Activated T-cell treated with anti-CD3 and anti-CD28 coated beads, Interleukin-2, amount 50 U/mL, for 4 hours (primary cell): ENCODE data around the gene FBRSL1. TPM values are rescaled to one million over a fixed set of nuclear protein-coding genes. Genes with fewer than 3 reads are reported as not detected.

Experiments
- ATAC-seq, 2 donors: fragments of 200-7000 bp; cut with Tn5 transposase; one replicate each; pipeline ENCODE4 v1.10.0; 2021
- DNase-seq: peaks from one replicate; pipeline ENCODE4 v3.0.0-alpha.2; 2020
- H3K27me3 Mint-ChIP-seq: one replicate; pipeline ENCODE4 v1.8.0; 2021; ENCODE audit warnings: low read depth, mixed read lengths
- H3K36me3 Mint-ChIP-seq: one replicate; pipeline ENCODE4 v1.8.0; 2022; ENCODE audit warnings: mixed read lengths; ENCODE audit not compliant: insufficient read depth
- H3K4me1 Mint-ChIP-seq: one replicate; pipeline ENCODE4 v1.8.0; 2021; ENCODE audit warnings: low read depth, mixed read lengths
- H3K4me3 Mint-ChIP-seq: one replicate; pipeline ENCODE4 v1.8.0; 2021; ENCODE audit warnings: mild to moderate bottlenecking, moderate library complexity, mixed read lengths
- H3K9me3 Mint-ChIP-seq: one replicate; pipeline ENCODE4 v1.8.0; 2021; ENCODE audit warnings: mixed read lengths
- total RNA-seq, 3 donors: library from RNA; stranded (reverse); gene quantifications; one replicate each; pipeline ENCODE4 v1.2.1, GENCODE V29; 2021

The FBRSL1 gene
- total RNA-seq, 3 donors from 2014 or later: 95.8 to 112 (median 104) TPM

DNA sequence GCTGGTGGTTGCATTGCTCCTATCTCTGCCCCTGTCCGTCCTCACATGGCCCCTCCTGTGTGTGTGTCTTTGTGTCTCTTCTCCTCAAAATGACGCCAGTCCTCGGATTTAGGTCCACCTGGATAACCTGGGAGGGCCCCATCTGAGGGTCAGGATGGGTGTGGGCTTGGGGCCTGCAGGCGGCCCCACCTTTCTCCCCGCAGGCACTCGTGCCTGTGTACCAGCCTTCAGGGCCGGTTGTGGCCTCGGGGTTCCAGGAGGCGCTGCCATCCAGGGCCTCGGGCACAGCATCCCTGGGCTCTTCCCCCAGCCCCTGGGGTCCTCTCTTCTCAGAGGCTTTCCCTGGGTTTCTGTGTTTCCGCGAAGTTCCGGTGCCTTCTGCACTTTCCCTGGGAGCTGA, 65.7 kb downstream of the FBRSL1 start:
- ATAC-seq (no peak), DNase-seq (no peak)
- Mint-ChIP-seq H3K9me3 (no peaks in the 10 kb centered on the region), H3K4me1 (peaks cover 11% of the 10 kb centered on the region), H3K27me3 (peaks cover 8% of the 10 kb centered on the region), H3K4me3 (no peak overlapping the region), H3K36me3 (peaks cover 6% of the 10 kb centered on the region)

DNA sequence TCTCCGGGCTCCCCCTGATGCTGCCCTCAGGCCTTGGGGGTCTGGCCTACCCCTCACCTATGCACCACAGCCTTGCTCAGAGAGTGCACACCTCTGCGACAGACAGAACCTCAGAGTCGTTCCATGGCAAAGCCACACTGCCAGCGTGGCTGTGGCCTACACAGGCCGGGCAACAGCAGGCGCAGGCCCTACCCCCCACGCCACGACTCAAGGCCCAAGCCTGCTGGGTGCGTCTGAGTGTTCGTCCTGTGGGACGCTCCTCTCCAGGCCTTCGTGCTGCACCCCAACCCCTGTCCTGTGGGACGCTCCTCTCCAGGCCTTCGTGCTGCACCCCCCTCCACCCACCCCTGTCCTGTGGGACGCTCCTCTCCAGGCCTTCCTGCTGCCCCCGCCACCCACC, 66.3 kb downstream of the FBRSL1 start:
- H3K36me3 Mint-ChIP-seq: peaks cover 6% of the 10 kb centered on the region
- DNase-seq (no peak), ATAC-seq (no peak)
- H3K4me3 Mint-ChIP-seq: no peak overlapping the region
- H3K4me1 Mint-ChIP-seq: peaks cover 11% of the 10 kb centered on the region
- peaks cover 8% of the 10 kb centered on the region for H3K27me3 Mint-ChIP-seq
- no peaks in the 10 kb centered on the region for H3K9me3 Mint-ChIP-seq

DNA sequence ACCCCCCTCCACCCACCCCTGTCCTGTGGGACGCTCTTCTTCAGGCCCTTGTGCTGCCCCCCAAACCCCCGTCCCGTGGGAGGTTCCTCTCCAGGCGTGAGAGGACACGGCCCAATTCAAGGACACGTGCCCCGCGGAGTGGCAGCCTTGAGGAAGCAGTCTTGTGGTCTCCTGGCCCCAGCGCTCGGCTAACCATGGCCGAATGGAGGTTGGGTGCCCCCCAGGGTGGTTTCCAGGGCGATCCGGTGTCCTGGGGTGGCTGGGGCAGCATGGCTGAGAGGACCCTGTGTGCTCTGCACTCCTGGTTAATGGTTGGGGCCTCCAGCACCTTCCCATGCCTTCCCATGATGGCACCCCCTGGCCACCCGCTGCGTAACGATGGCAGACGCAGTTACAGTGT, 66.8 kb downstream of the FBRSL1 start:
- DNase-seq (no peak), ATAC-seq (no peak)
- Mint-ChIP-seq H3K4me1 (peaks cover 11% of the 10 kb centered on the region), H3K4me3 (no peak overlapping the region), H3K9me3 (no peaks in the 10 kb centered on the region), H3K36me3 (peaks cover 6% of the 10 kb centered on the region), H3K27me3 (peaks cover 8% of the 10 kb centered on the region)

DNA sequence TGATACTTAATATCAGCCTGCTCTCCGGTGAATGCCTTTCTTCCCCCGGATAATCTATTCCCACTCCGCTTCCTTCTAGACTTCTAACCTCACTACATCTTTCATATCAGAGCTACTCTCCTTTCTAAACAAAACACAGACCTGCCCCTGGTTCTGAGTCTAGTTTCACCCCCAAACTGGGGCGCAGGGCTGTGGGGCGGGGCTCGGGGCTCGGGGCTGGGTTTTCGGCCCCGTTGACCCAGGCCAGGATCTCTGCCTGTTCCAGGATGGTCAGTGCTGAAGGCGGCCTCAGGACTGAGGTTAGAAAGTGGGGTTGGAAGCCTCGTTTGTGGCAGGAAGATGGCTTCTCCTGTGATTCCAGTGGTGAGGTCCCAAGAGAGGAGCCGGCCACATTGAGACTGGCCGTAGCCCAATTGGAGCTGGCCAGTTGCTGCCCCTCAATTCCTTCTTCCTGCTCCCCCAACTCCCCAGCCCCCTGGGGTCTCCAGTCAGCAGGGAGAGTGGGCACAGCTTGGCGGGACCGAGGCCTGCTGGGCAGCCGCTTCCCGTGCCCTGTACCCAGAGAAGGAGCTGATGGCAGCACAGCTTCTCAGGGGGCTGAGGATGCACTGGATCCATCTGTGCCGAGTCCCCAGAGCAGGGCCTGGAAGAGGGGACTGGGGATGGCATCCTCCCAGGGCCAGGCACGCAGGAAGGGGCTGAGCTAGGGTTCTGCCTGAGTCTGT, 67.5 kb downstream of the FBRSL1 start:
- H3K9me3 Mint-ChIP-seq: no peaks in the 10 kb centered on the region
- H3K4me1 Mint-ChIP-seq: peaks cover 11% of the 10 kb centered on the region
- DNase-seq: no peak
- peaks cover 8% of the 10 kb centered on the region for H3K27me3 Mint-ChIP-seq
- no peak for ATAC-seq
- H3K4me3 Mint-ChIP-seq: no peak overlapping the region
- peaks cover 4% of the 10 kb centered on the region for H3K36me3 Mint-ChIP-seq

DNA sequence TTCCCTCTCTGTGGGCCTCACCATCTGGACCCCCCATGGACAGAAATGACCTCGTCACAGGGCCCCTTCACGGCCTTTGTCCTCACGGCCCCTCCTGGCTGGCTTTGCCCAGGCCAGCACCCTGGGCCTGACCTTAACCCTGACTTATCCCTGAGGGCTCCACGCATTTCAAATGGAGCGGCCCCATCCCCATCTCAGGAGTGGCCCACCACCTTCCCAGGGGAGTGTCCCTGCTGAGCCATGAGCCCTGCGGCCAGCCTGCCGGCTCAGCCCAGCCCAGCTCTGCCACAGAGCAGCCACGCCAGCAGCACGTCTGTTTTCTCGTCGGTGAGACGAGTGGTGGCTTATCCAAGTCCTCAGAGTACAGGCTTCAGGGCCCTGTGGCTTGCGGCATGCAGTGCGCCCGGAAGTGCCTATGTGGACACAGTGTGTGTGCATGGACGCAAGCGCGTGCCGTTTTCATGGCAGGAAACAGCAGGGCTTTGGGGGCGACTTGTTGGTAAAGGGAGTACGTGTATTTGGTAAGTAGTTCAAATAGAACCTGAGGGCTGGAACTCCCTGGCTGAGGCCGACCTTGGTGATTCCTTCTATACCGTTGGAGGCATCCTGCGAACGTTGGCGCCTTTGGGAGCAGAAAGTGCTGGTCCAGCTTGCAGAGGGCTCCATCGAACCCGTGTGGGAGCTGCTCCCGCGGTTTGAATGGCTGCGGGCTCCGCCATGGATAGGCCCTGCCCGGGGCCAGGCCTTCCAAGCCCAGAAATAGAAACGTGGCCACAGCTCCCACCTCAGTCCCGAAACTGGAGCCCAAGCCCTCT, 68.3 kb downstream of the FBRSL1 start:
- Mint-ChIP-seq H3K9me3 (no peaks in the 10 kb centered on the region), H3K4me3 (peak overlapping the region; percentile 43), H3K4me1 (peaks cover 11% of the 10 kb centered on the region), H3K36me3 (peaks cover 4% of the 10 kb centered on the region), H3K27me3 (peaks cover 8% of the 10 kb centered on the region)
- ATAC-seq (no peak), DNase-seq (no peak)

DNA sequence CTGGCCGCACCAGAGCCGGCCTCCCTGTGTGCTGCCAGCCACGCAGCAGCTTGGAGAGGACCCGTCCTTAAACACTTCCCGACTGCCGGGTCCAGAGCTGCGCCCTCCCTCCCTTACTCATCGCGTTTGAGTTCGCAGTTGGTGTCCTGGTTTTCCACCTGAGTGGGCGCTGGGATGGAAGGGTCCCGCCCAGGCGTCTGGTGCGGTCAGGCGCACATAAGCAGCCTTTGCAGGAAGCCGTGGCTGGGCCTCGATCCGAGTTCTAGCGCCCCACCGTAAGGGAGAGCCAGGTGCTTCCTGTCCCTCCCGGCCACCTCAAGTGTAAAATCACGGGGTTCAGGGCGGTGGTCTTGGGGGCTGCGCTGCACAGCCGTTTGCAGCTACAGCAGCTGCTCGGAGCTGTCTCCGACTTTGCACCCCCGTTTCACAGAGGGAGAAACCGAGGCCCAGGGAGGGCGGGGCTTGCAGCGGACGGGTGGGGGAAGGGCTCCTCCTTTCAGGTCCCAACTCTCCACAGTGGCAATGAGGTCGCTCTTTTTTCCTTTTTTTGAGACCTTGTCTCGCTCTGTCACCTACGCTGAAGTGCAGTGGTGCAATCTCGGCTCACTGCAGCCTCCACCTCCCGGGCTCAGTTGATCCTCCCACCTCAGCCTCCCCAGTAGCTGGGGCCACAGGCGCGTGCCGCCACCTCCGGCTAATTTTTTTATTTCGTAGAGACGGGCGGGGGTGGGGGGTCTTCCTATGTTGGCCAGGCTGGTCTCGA, 69.1 kb downstream of the FBRSL1 start:
- DNase-seq (no peak), ATAC-seq (no peak)
- H3K4me1 Mint-ChIP-seq: peaks cover 11% of the 10 kb centered on the region
- H3K36me3 Mint-ChIP-seq: peaks cover 6% of the 10 kb centered on the region
- H3K9me3 Mint-ChIP-seq: no peaks in the 10 kb centered on the region
- peak overlapping the region; percentile 68 for H3K4me3 Mint-ChIP-seq
- H3K27me3 Mint-ChIP-seq: peaks cover 8% of the 10 kb centered on the region

DNA sequence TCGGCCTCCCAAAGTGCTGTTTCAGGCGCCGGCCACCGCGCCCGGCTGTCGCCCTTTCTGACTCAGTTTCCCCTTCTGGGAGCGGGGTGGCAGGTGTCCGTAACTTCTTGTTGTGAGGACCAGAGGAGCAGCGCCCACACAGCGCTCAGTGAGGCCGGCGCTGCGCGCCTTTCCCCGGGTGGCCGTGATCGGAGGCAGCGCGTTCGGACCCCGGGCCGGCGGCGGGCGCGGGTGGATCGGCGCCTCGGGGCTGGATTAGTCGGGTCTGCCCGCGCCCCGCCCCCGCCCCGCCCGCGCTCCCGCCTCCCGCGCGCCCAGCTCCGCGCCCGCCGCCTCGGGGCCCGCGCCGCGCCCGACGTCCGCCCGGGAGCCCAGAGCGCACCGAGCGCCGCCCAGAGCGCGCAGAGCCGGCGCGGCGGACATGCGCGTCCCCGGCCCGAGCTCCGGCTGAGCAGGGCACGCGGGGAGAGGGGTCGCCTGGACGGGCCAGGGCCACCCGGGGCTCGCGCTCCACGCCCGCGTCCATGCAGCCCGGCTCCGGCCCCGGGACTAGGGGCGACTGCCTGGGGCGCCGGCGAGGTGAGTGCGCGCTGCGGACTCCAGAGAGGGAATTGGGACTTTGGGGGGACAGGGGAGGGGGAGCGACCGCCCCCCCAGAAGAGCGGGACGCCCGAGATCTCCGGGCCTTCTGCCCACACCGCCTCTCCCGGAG, 69.9 kb downstream of the FBRSL1 start:
- Mint-ChIP-seq H3K36me3 (peaks cover 5% of the 10 kb centered on the region), H3K9me3 (no peaks in the 10 kb centered on the region), H3K27me3 (peaks cover 8% of the 10 kb centered on the region), H3K4me3 (peak overlapping the region; percentile 68), H3K4me1 (peaks cover 11% of the 10 kb centered on the region)
- DNase-seq (peak; percentile 11), ATAC-seq (peak; percentile 65)

DNA sequence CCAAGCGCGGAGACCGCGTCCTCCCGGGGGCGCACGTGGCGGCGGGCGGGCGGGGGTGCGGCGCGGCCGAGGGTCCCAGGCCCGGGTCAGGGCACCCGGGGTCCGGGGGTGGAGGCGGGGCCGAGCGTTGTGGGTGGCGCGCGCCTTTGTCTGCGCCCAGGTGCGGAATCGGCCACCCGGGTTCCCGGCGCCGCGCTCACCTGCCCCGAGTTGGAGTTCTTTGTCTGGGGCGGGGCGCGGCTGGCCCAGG, 70.3 kb downstream of the FBRSL1 start:
- Mint-ChIP-seq H3K36me3 (peaks cover 3% of the 10 kb centered on the region), H3K27me3 (peaks cover 8% of the 10 kb centered on the region), H3K4me3 (peak overlapping the region; percentile 81), H3K4me1 (peaks cover 11% of the 10 kb centered on the region), H3K9me3 (no peaks in the 10 kb centered on the region)
- ATAC-seq (peak; percentile 41 to 57), DNase-seq (no peak)

DNA sequence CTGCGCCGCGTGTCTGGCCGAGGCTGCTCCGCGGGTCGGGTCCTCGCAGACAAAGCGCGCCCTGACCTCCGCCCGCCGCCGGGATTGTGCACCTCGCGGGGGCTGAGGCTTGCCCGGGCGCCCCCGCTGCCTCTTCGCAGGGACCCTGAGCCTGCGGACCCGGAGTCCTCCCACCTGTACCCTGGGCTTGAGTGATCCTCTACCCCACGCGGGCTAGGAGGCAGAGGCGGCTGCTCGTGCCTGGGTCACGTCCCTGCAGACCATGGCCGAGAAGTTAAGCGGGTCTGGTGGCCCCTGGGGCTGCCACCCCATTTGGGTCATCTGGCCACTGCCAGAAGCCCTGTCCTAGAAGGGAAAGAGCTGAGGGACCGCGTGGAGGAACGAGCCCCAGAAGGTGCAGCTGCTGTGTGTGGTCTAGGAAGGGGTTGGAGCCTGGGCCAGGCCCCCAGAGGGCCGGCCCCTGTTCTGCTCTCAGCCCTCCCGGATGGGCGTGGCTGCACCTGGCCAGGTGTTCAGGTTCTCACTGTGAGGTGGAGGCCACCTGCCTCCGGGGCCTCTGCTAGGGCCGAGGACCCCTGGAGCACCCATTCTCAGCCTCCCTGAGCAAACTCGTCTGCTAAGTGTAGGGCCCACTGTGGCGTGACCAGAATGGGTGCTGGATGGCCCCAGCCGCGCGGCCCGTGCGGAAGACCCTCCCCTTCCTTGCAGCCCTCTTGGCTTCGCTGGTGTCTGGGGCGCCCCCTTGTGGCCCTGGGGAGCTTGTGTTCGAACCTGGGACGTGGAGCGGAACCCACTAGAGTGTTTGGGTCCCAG, 70.9 kb downstream of the FBRSL1 start:
- H3K9me3 Mint-ChIP-seq: no peaks in the 10 kb centered on the region
- DNase-seq: peak; percentile 76
- H3K4me3 Mint-ChIP-seq: peak overlapping the region; percentile 81
- peaks cover 2% of the 10 kb centered on the region for H3K36me3 Mint-ChIP-seq
- H3K4me1 Mint-ChIP-seq: peaks cover 11% of the 10 kb centered on the region
- H3K27me3 Mint-ChIP-seq: peaks cover 8% of the 10 kb centered on the region
- peak; percentile 69 to 73 for ATAC-seq

Other genes with a start within 250 kb of the FBRSL1 start
- gene GALNT9, start 160.6 kb upstream of the FBRSL1 start, total RNA-seq: under 1 TPM; 0.30 to 0.71 (median 0.34) TPM
- gene LRCOL1, start 120.4 kb downstream of the FBRSL1 start, total RNA-seq: not detected
- gene P2RX2, start 128.6 kb downstream of the FBRSL1 start, total RNA-seq: not detected
- gene POLE, start 197.2 kb downstream of the FBRSL1 start, total RNA-seq: 100 to 1,000 TPM in 2 of 3 donors, 10 to 100 TPM in 1; 98.4 to 110 (median 101) TPM
- gene PXMP2, start 197.4 kb downstream of the FBRSL1 start, total RNA-seq: 10 to 100 TPM in 1 of 3 donors, 1 to 10 TPM in 2; 5.9 to 11.5 (median 7.0) TPM
- 100 to 1,000 TPM; 128 to 170 (median 147) TPM for gene PGAM5, start 220.7 kb downstream of the FBRSL1 start, total RNA-seq